CD4-positive, alpha-beta T cell (primary cell): ENCODE measurements around the gene TICRR. TPM values are rescaled to one million over a fixed set of nuclear protein-coding genes. Genes with fewer than 3 reads are reported as not detected.

Source experiments
- ATAC-seq: fragments of 200-7000 bp; cut with Tn5 transposase; one replicate; pipeline ENCODE4 v1.10.0; 2022; ENCODE audit warnings: mild to moderate bottlenecking; ENCODE audit not compliant: poor library complexity
- CTCF ChIA-PET: fragments of 350-600 bp; sonication (Branson Sonifier 250); formaldehyde crosslinking; loops from one replicate; lab custom pipeline; 2021; ENCODE audit warnings: antibody characterized with exemption, inconsistent platforms; lab: Charles Lee
- POLR2A ChIA-PET: fragments of 350-600 bp; sonication (Branson Sonifier 250); formaldehyde crosslinking; loops from one replicate; lab custom pipeline; 2021; ENCODE audit warnings: antibody characterized with exemption, inconsistent platforms; lab: Charles Lee
- DNase-seq, 14 experiments: peaks; one replicate each; pipeline ENCODE4 v3.0.0-alpha.2; 2013 to 2020; ENCODE audit warnings: mixed read lengths in 2 of 14
- H3K27ac ChIP-seq, 2 donors: one replicate each; pipeline versions ENCODE4 v1.5.1 to v1.7.0; 2013; ENCODE audit warnings: low read length in 2 of 2, low read depth in 1 of 2, mild to moderate bottlenecking in 1 of 2
- H3K27me3 ChIP-seq, 2 experiments: 1 replicate in 1 of 2; 2 replicates in 1 of 2; pipeline versions ENCODE4 v1.6.1 to v1.7.0; 2013; ENCODE audit warnings: low read length in 2 of 2, control low read depth in 1 of 2, mild to moderate bottlenecking in 1 of 2, moderate library complexity in 1 of 2; ENCODE audit not compliant: insufficient read depth in 2 of 2, control insufficient read depth in 1 of 2
- H3K36me3 ChIP-seq: one replicate; pipeline ENCODE4 v1.6.1; 2013; ENCODE audit warnings: low read length, control low read depth; ENCODE audit not compliant: insufficient read depth
- H3K4me1 ChIP-seq: one replicate; pipeline ENCODE4 v1.6.1; 2013; ENCODE audit warnings: low read length, control low read depth; ENCODE audit not compliant: insufficient read depth
- H3K4me3 ChIP-seq: one replicate; pipeline ENCODE4 v1.5.1; 2013; ENCODE audit warnings: mild to moderate bottlenecking, low read length, moderate library complexity
- H3K9me3 ChIP-seq, 2 experiments: 1 replicate in 1 of 2; 2 replicates in 1 of 2; pipeline versions ENCODE4 v1.6.1 to v1.7.0; 2013; ENCODE audit warnings: low read length in 2 of 2, mild to moderate bottlenecking in 2 of 2, control low read depth in 1 of 2, moderate library complexity in 1 of 2; ENCODE audit not compliant: control insufficient read depth in 1 of 2, insufficient read depth in 1 of 2
- H3K27ac Mint-ChIP-seq: one replicate; pipeline ENCODE4 v1.8.0; 2020; ENCODE audit warnings: mixed read lengths
- H3K27me3 Mint-ChIP-seq: one replicate; pipeline ENCODE4 v1.8.0; 2021; ENCODE audit warnings: mixed read lengths
- H3K36me3 Mint-ChIP-seq: one replicate; pipeline ENCODE4 v1.8.0; 2021; ENCODE audit warnings: low read depth, mixed read lengths
- H3K4me1 Mint-ChIP-seq: one replicate; pipeline ENCODE4 v1.8.0; 2021; ENCODE audit warnings: low read depth, mixed read lengths
- H3K4me3 Mint-ChIP-seq: one replicate; pipeline ENCODE4 v1.8.0; 2020; ENCODE audit warnings: mild to moderate bottlenecking, mixed read lengths
- H3K9me3 Mint-ChIP-seq: one replicate; pipeline ENCODE4 v1.8.0; 2020; ENCODE audit warnings: mixed read lengths
- intact Hi-C, 2 experiments: fragments of 100-400 bp; cut with DNase I in 1 of 2; cut with micrococcal nuclease in 1 of 2; formaldehyde crosslinking; loops; one replicate each; pipeline versions ENCODE4 v1.15.1 to v1.9.0; 2023 to 2025; cut with DNase I, micrococcal nuclease
- polyA plus RNA-seq, 2 donors: library from polyadenylated mRNA; unstranded; fragments of 120-200 nt; gene quantifications; one replicate each; pipeline ENCODE4 v1.2.1, GENCODE V29; 2013
- total RNA-seq, 174 experiments: library from RNA in 2 of 174; stranded (reverse) in 2 of 174; gene quantifications; one replicate each; pipeline ENCODE4 v1.2.3 and lab custom pipeline; 2021 to 2026
- TF ChIP-seq, protein P1 (sequence below): fragments of 200-600 bp; IDR thresholded peaks from one replicate; pipeline ENCODE4 v1.8.0; 2022; ENCODE audit warnings: antibody characterized with exemption, mild to moderate bottlenecking

Gene TICRR
- total RNA-seq, result under 1 TPM; 0.05 to 0.06 TPM
- polyA plus RNA-seq (2013, experiment 1 of 2), result 0.13 TPM
- polyA plus RNA-seq (2013, experiment 2 of 2), result 0.45 TPM
- 0 to 52.9 (median 0.39) reads per million in 172 experiments for total RNA-seq (lab: John Stamatoyannopoulos, UW)

DNA sequence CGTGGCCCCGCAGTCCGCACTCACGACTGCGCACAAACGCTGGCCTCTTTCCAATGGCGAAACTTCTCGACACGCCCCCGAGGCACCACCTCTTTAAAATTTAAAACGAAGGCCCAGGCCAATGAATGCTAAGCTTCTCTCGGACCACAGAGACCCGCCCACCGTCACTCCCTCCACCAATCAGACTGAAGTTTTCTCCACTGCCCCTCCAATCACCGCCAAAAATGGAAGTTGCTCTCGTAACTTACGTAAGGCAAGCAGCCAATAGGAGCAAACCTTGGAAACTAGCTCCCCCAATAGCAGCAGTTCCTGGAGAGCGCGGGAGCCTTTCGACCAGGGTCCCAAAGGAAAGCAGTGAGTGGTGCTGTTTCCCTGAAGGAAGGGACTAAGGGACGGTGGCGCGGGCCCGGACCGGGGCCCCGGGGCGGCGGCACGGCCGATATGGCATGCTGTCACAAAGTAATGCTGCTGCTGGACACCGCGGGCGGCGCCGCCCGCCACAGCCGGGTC lies at the start of gene TICRR:
TSS of gene TICRR (plus strand) at position 324 of the 510 bp plus-strand sequence. CDS start at position 442, 118 bp downstream.
- POLR2A ChIA-PET, result interaction anchor here (0.6 to 1.7 kb wide), 4 partner anchors 8 to 1108 kb away, joined by 3 to 4 read pairs (median 3); partner anchors contain the start of genes MRPL46 and MRPS11
- TF ChIP-seq, protein P1, sequence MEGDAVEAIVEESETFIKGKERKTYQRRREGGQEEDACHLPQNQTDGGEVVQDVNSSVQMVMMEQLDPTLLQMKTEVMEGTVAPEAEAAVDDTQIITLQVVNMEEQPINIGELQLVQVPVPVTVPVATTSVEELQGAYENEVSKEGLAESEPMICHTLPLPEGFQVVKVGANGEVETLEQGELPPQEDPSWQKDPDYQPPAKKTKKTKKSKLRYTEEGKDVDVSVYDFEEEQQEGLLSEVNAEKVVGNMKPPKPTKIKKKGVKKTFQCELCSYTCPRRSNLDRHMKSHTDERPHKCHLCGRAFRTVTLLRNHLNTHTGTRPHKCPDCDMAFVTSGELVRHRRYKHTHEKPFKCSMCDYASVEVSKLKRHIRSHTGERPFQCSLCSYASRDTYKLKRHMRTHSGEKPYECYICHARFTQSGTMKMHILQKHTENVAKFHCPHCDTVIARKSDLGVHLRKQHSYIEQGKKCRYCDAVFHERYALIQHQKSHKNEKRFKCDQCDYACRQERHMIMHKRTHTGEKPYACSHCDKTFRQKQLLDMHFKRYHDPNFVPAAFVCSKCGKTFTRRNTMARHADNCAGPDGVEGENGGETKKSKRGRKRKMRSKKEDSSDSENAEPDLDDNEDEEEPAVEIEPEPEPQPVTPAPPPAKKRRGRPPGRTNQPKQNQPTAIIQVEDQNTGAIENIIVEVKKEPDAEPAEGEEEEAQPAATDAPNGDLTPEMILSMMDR, result no peak
- peaks cover 11% of the 10 kb centered on the region for H3K27me3 Mint-ChIP-seq
- Histone ChIP-seq H3K4me1 (peaks cover 17% of the 10 kb centered on the region), H3K27me3 (no peaks in the 10 kb centered on the region), H3K36me3 (no peaks in the 10 kb centered on the region), H3K9me3 (no peaks in the 10 kb centered on the region), H3K4me3 (peak within 1 kb of the TSS; percentile 68), H3K27ac (no peak within 1 kb of the TSS)
- intact Hi-C loops, result loop anchor here in 1 of 2 experiments (5.0 kb wide), 2 partner anchors 117 to 1108 kb away; partner anchors contain the start of genes MRPL46, MRPS11, PEX11A and WDR93
- H3K4me3 Mint-ChIP-seq, result peak within 1 kb of the TSS; percentile 91
- H3K4me1 Mint-ChIP-seq, result peaks cover 5% of the 10 kb centered on the region
- H3K36me3 Mint-ChIP-seq, result peaks cover 5% of the 10 kb centered on the region
- CTCF ChIA-PET, result interaction anchor here (1.0 kb wide), 1 partner anchor 9 kb away, joined by 4 read pairs; no protein-coding TSS in a partner anchor
- ATAC-seq (peak; percentile 98), DNase-seq (peak; percentile 86 to 98 (median 91))
- peak within 1 kb of the TSS; percentile 43 for H3K27ac Mint-ChIP-seq
- no peaks in the 10 kb centered on the region for H3K9me3 Mint-ChIP-seq

DNA sequence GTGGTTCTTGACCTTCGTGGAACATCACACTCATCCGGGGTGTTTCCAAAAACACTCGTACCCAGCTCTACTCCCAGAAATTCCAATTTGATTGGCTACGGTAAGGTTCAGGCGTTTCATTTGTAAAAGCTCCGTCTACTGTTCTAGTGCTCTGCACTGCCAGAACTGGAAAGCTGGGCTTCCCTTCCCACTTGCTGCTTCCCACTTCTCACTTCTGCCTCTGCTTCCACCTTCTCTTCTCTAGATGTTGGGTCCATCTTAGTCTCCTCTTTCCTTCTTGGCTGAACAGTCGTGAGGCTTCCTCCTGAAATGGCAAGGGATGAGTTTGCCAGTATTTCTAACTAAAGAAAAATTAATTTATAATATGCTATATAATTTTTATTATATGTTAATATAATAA lies 49.1 kb upstream of the TICRR start:
- ATAC-seq (no peak), DNase-seq (no peak)
- Mint-ChIP-seq H3K27ac (no peak overlapping the region), H3K9me3 (no peaks in the 10 kb centered on the region), H3K4me1 (no peaks in the 10 kb centered on the region), H3K27me3 (no peaks in the 10 kb centered on the region), H3K4me3 (no peak overlapping the region), H3K36me3 (no peaks in the 10 kb centered on the region)
- Histone ChIP-seq H3K4me1 (no peaks in the 10 kb centered on the region), H3K36me3 (no peaks in the 10 kb centered on the region), H3K4me3 (no peak overlapping the region), H3K9me3 (no peaks in the 10 kb centered on the region), H3K27me3 (no peaks in the 10 kb centered on the region), H3K27ac (no peak overlapping the region)
- intact Hi-C loops, result no loop called here
- ChIA-PET POLR2A (no interaction called here), CTCF (no interaction called here)
- TF ChIP-seq, protein P1, result no peak

DNA sequence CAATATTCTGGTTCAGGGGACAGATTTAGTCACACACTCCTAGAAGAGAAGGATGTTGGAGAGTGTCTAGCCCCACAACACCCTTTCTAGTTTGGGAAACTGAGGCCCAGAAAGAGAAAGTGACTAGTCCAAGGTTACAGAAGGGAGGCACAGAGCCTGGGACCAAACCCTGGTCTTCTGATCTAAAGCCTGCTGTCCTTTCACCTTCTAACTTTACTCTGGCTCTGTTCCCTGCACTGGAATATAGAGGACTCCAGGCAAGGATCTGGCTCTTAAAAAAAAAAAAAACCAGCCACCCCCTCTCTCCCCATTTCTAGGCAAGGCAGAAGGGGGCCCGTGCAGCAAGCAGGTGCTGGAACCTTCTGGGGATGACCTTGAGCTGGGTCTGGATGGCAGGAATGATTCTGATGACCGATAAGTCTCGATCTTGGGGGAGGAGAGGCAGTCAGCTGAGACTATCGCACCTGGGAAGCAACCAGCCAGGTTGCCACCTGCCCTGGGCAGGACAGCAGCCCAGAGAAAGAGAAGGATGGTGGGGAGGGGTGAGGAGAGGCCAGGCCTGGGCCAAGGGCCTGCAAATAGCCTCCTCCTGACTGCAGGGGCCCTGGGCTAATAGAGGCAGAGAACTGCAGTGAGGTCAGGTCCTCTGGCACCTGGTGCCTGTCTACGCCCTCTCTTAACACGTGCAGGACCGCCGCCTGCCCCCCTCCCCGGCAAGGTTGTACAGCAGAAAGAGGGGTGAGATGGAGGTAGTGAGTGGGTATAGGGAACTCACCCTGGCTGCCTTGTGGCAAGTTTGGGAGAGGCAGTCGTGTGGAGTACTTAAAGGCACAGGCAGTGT lies 48.4 kb upstream of the TICRR start:
- no peaks in the 10 kb centered on the region for H3K36me3 Mint-ChIP-seq

More for the DNA sequence above, 48.4 kb upstream of the TICRR start:
- POLR2A ChIA-PET, result no interaction called here
- H3K27ac Mint-ChIP-seq, result no peak overlapping the region
- intact Hi-C loops, result no loop called here
- Histone ChIP-seq H3K27me3 (no peaks in the 10 kb centered on the region), H3K4me1 (no peaks in the 10 kb centered on the region), H3K36me3 (no peaks in the 10 kb centered on the region), H3K27ac (no peak overlapping the region), H3K4me3 (no peak overlapping the region), H3K9me3 (no peaks in the 10 kb centered on the region)
- ATAC-seq, result no peak
- H3K27me3 Mint-ChIP-seq, result no peaks in the 10 kb centered on the region
- TF ChIP-seq, protein P1, result no peak
- H3K4me1 Mint-ChIP-seq, result no peaks in the 10 kb centered on the region
- DNase-seq, result no peak
- no peaks in the 10 kb centered on the region for H3K9me3 Mint-ChIP-seq
- no peak overlapping the region for H3K4me3 Mint-ChIP-seq
- CTCF ChIA-PET, result no interaction called here
